Adrenal gland (tissue), 12 donors: ENCODE measurements around the gene CYB561D2. TPM values are rescaled to one million over a fixed set of nuclear protein-coding genes. Genes with fewer than 3 reads are reported as not detected.
A peak's percentile ranks its signal among the peaks of the same experiment; 100 is the strongest.

Source experiments
- DNase-seq, 7 donors: peaks; one replicate each; pipeline ENCODE4 v3.0.0-alpha.2; 2019 to 2020
- H3K27ac ChIP-seq, 5 donors: fragments of 200-600 bp; sonication (generic) in 4 of 5; 1 replicate in 3 of 5; 2 replicates in 2 of 5; pipeline versions ENCODE4 v1.5.1 to v1.8.0; 2016 to 2020; ENCODE audit warnings: mild to moderate bottlenecking in 1 of 5
- H3K27me3 ChIP-seq: fragments of 200-600 bp; 2 replicates; pipeline ENCODE4 v1.8.0; 2021
- H3K36me3 ChIP-seq, 2 donors: fragments of 200-600 bp; replicated peaks in 1 of 2; 1 replicate in 1 of 2; 2 replicates in 1 of 2; pipeline versions ENCODE4 v1.5.1 to v1.8.0; 2018 to 2022
- H3K4me1 ChIP-seq, 2 donors: fragments of 200-600 bp; replicated peaks in 1 of 2; 1 replicate in 1 of 2; 2 replicates in 1 of 2; pipeline versions ENCODE4 v1.5.1 to v1.8.0; 2018 to 2021
- H3K4me3 ChIP-seq, 4 donors: fragments of 200-600 bp; sonication (generic) in 3 of 4; one replicate each; pipeline ENCODE4 v1.5.1; 2016 to 2018
- H3K9me3 ChIP-seq, 3 donors: fragments of 200-600 bp; sonication (generic) in 1 of 3; replicated peaks in 1 of 3; 1 replicate in 2 of 3; 2 replicates in 1 of 3; pipeline versions ENCODE4 v1.5.1 to v1.8.0; 2016 to 2021
- POLR2A ChIP-seq, 2 donors: fragments of 450-650 bp; IDR thresholded peaks; one replicate each; pipeline ENCODE4 v1.6.1; 2017; ENCODE audit warnings: antibody characterized with exemption in 2 of 2, mild to moderate bottlenecking in 2 of 2, moderate library complexity in 1 of 2
- WGBS, 4 donors: extraction: QIAGEN DNeasy Blood & Tissue Kit in 2 of 4; methylation state at CpG; one replicate each; pipeline versions ENCODE4 v1.1.5 to v1.1.7; 2013 to 2017; 5-methylcytosine and 5-hydroxymethylcytosine counted together
- intact Hi-C, 2 donors: fragments of 100-400 bp; cut with DNase I; formaldehyde crosslinking; loops; one replicate each; pipeline versions ENCODE4 v1.14.1 to v1.15.0; 2022 to 2023
- polyA plus RNA-seq, 3 donors: library from polyadenylated mRNA; stranded (reverse); fragments of 200-250 nt in 2 of 3; fragments of 350-450 nt in 1 of 3; fragmentation: Illumina TruSeq in 1 of 3; extraction: RNeasy Lipid Tissue Mini Kit (QIAGEN cat#74804) in 1 of 3; gene quantifications; one replicate each; pipeline ENCODE4 v1.2.3, GENCODE V29; 2013 to 2014
- total RNA-seq, 9 donors: library from RNA; depleted of rRNA in 4 of 9; stranded (reverse); fragments of >200 nt in 4 of 9; fragments of 120-200 nt in 1 of 9; fragmentation: NEBNext Ultra II Directional in 1 of 9; extraction: Animal tissue kit (Norgen Biotek cat#: 25700) in 1 of 9; gene quantifications; one replicate each; pipeline versions ENCODE4 v1.1.0 to v1.2.4, GENCODE V29; 2013 to 2023
- TF ChIP-seq, protein P1 (sequence below), 6 experiments: fragments of 450-650 bp in 4 of 6; fragments of 200-600 bp in 2 of 6; sonication (generic) in 1 of 6; IDR thresholded peaks; 1 replicate in 5 of 6; 2 replicates in 1 of 6; pipeline versions ENCODE4 v1.5.1 to v1.8.0; 2016 to 2021; ENCODE audit warnings: antibody characterized with exemption in 6 of 6, mild to moderate bottlenecking in 2 of 6, moderate library complexity in 1 of 6
- donor health status: healthy with polysubstance abuse.
- donor health status: Bipolar disorder and iron deficiency.
- donor health status: DM: yes; HTN: yes; CAD: no.
- donor health status: DM: no; HTN: no; CAD: no.
- donor health status: DM: no; HTN: no; CAD: no.
- donor health status: DM: yes; HTN: yes; CAD: no.

Gene CYB561D2
- total and polyA plus RNA-seq, 12 donors: 13.7 to 39.9 (median 27.1) TPM

DNA sequence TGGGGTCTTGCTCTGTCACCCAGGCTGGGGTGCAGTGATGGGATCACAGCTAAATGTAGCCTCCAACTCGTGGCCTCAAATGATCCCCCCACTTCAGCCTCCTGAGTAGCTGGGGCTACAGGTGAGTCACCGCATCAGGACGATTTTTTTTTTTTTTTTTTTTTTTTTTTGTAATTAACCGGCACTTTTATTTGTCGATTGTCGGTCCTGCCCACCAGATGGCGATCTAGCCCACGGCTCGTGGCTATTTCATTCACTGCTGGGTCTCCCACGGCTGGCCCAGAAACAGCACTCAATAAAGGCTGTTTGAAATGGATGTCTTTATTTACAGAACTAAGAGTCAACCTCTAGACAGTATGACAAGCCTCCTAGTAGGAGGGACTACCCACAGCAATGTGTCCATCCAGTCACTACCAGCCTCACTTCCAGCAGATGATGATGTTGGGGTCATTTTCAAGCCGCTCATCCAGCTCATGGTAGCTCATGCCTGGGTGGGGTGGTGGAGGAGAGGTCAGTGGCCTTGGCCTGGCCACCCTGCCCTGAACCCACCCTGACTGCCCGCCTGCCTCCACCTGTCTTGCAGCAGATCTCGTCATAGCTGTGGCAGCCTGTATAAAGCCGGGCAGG is 3.4 kb upstream of the CYB561D2 start:
- Histone ChIP-seq H3K27ac (peak overlapping the region in 2 of 5 donors; percentile 13 to 27), H3K36me3 (peaks cover 0 to 16% of the 10 kb centered on the region in 2 donors), H3K4me3 (no peak overlapping the region), H3K4me1 (peaks cover 26 to 34% of the 10 kb centered on the region in 2 donors), H3K9me3 (no peaks in the 10 kb centered on the region), H3K27me3 (no peaks in the 10 kb centered on the region)
- 5 to 28% (median 16%) methylated on average over 10 to 14 of the region's 14 CpGs for WGBS, 4 donors
- DNase-seq: peak; percentile 69 to 90 (median 81)
- intact Hi-C loops: loop anchor here (2.0 to 5.0 kb wide), 2 partner anchors 192 to 195 kb away; no protein-coding TSS in a partner anchor
- TF ChIP-seq POLR2A (IDR thresholded peaks at IDR 0.05): no peak
- TF ChIP-seq, protein P1, sequence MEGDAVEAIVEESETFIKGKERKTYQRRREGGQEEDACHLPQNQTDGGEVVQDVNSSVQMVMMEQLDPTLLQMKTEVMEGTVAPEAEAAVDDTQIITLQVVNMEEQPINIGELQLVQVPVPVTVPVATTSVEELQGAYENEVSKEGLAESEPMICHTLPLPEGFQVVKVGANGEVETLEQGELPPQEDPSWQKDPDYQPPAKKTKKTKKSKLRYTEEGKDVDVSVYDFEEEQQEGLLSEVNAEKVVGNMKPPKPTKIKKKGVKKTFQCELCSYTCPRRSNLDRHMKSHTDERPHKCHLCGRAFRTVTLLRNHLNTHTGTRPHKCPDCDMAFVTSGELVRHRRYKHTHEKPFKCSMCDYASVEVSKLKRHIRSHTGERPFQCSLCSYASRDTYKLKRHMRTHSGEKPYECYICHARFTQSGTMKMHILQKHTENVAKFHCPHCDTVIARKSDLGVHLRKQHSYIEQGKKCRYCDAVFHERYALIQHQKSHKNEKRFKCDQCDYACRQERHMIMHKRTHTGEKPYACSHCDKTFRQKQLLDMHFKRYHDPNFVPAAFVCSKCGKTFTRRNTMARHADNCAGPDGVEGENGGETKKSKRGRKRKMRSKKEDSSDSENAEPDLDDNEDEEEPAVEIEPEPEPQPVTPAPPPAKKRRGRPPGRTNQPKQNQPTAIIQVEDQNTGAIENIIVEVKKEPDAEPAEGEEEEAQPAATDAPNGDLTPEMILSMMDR (IDR thresholded peaks at IDR 0.05): peak; percentile 33 to 67 (median 60)

DNA sequence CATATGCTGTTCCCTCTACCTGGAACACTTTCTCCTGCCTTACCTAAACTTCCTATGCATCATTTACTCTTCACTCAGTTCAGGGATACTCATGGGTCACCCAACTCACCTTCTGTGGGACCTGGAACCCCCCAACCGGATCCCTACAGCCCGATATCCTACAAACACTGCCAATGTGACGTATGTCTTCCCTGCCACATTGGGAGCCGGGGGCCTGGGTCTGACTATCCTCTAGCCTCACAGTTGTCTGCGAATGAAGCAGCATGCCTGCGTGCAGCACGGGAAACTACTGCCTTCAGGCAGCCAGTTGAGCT is 492 bp upstream of the CYB561D2 start:
- Histone ChIP-seq H3K36me3 (peaks cover 0 to 41% of the 10 kb centered on the region in 2 donors), H3K4me3 (peak overlapping the region in 3 of 4 donors; percentile 10 to 96 (median 47)), H3K27me3 (no peaks in the 10 kb centered on the region), H3K4me1 (peaks cover 25 to 34% of the 10 kb centered on the region in 2 donors), H3K27ac (peak overlapping the region in 4 of 5 donors; percentile 79 to 99 (median 86)), H3K9me3 (no peaks in the 10 kb centered on the region)
- intact Hi-C loops: no loop called here
- TF ChIP-seq, protein P1 (IDR thresholded peaks at IDR 0.05): no peak
- no peak for TF ChIP-seq POLR2A (IDR thresholded peaks at IDR 0.05)
- DNase-seq: no peak
- 6 to 22% (median 9%) methylated on average over 4 to 7 of the region's 7 CpGs for WGBS, 4 donors

DNA sequence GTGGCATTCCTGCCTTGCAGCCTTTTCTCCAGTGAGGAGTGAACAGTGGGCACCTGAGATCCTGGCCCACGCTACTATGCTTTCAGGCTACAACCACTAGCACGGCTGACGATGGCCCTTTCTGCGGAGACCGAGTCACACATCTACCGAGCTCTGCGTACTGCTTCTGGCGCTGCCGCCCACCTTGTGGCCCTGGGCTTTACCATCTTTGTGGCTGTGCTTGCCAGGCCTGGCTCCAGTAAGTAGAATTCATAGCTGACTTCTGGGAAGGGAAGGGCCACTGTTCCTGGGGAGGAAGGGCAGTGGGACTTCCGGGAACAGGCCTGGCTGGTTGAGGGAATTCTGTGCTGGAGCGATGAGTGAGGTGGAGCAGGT is 648 bp downstream of the CYB561D2 start:
- Histone ChIP-seq H3K27ac (peak overlapping the region in 3 of 5 donors; percentile 55 to 99 (median 93)), H3K9me3 (no peaks in the 10 kb centered on the region), H3K36me3 (peaks cover 0 to 46% of the 10 kb centered on the region in 2 donors), H3K27me3 (no peaks in the 10 kb centered on the region), H3K4me3 (peak overlapping the region in 2 of 4 donors; percentile 47 to 96), H3K4me1 (peaks cover 25 to 38% of the 10 kb centered on the region in 2 donors)
- intact Hi-C loops: no loop called here
- DNase-seq: no peak
- TF ChIP-seq, protein P1 (IDR thresholded peaks at IDR 0.05): no peak
- no peak for TF ChIP-seq POLR2A (IDR thresholded peaks at IDR 0.05)
- 18 to 63% (median 40%) methylated on average over 5 to 11 of the region's 11 CpGs for WGBS, 4 donors

DNA sequence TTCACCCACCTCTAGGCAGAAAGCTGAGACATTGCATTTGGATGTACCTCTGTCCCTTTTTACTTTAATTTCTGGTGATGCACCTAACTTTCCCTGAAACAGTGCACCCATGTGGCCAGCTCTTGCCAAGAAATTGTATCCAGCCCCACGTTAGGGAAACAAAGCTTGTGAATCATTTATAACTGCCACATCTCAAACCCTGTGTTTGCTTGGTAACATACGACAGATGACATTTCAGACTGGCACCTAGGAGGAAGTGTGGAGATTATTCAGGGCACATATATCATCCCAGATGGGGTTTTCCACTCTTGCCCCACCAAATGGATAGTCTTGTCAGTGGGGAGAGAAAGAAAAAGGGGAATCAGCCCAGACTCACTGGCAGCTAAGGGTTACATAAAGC is 2.1 kb downstream of the CYB561D2 start:
- peaks cover 0 to 41% of the 10 kb centered on the region in 2 donors for H3K36me3 ChIP-seq
- peaks cover 39 to 53% of the 10 kb centered on the region in 2 donors for H3K4me1 ChIP-seq
- no peak for TF ChIP-seq POLR2A (IDR thresholded peaks at IDR 0.05)
- TF ChIP-seq, protein P1 (IDR thresholded peaks at IDR 0.05): no peak
- intact Hi-C loops: no loop called here
- H3K27me3 ChIP-seq: no peaks in the 10 kb centered on the region
- no peaks in the 10 kb centered on the region for H3K9me3 ChIP-seq
- no peak overlapping the region for H3K4me3 ChIP-seq
- no peak overlapping the region for H3K27ac ChIP-seq
- no peak for DNase-seq
- 27 to 47% (median 33%) methylated on average over 2 of the region's 2 CpGs for WGBS, 4 donors
